Trophoblast cell (in vitro differentiated cells and primary cell): Measurements from ENCODE around the gene TSC22D3.

Experiments used
- DNase-seq, 2 donors: peaks; one replicate each; pipeline ENCODE4 v3.0.0-alpha.2; 2016
- H2AFZ ChIP-seq: 2 replicates; pipeline ENCODE4 v1.6.1; 2013; ENCODE audit warnings: low read length, moderate library complexity, mild to moderate bottlenecking; ENCODE audit not compliant: insufficient read depth, poor library complexity
- H2AK5ac ChIP-seq: 2 replicates; pipeline ENCODE4 v1.6.1; 2013; ENCODE audit warnings: mild to moderate bottlenecking, low read length
- H2BK120ac ChIP-seq: 2 replicates; pipeline ENCODE4 v1.6.1; 2013; ENCODE audit warnings: low read length, mild to moderate bottlenecking, moderate library complexity; ENCODE audit not compliant: insufficient read depth, poor library complexity
- H2BK12ac ChIP-seq: 2 replicates; pipeline ENCODE4 v1.6.1; 2013; ENCODE audit warnings: mild to moderate bottlenecking, low read length, moderate library complexity
- H2BK5ac ChIP-seq: 2 replicates; pipeline ENCODE4 v1.6.1; 2013; ENCODE audit warnings: low read length, low read depth, moderate library complexity, mild to moderate bottlenecking; ENCODE audit not compliant: poor library complexity
- H3K14ac ChIP-seq: 2 replicates; pipeline ENCODE4 v1.6.1; 2013; ENCODE audit warnings: mild to moderate bottlenecking, low read length
- H3K18ac ChIP-seq: 2 replicates; pipeline ENCODE4 v1.6.1; 2013; ENCODE audit warnings: mild to moderate bottlenecking, low read length
- H3K23ac ChIP-seq: 2 replicates; pipeline ENCODE4 v1.6.1; 2013; ENCODE audit warnings: low read length
- H3K27ac ChIP-seq: 2 replicates; pipeline ENCODE4 v1.5.1; 2013; ENCODE audit warnings: low read depth, mild to moderate bottlenecking, inconsistent platforms, low read length, moderate library complexity
- H3K27me3 ChIP-seq: 2 replicates; pipeline ENCODE4 v1.6.1; 2013; ENCODE audit warnings: inconsistent platforms, mild to moderate bottlenecking, low read length, moderate library complexity; ENCODE audit not compliant: insufficient read depth
- H3K36me3 ChIP-seq, 2 experiments: 1 replicate in 1 of 2; 2 replicates in 1 of 2; pipeline ENCODE4 v1.6.1; 2013; ENCODE audit warnings: low read length in 2 of 2, mild to moderate bottlenecking in 2 of 2, moderate library complexity in 1 of 2; ENCODE audit not compliant: insufficient read depth in 2 of 2, control insufficient read depth in 1 of 2
- H3K4ac ChIP-seq: 2 replicates; pipeline ENCODE4 v1.6.1; 2013; ENCODE audit warnings: low read depth, mild to moderate bottlenecking, low read length, moderate library complexity
- H3K4me1 ChIP-seq, 2 experiments: 1 replicate in 1 of 2; 2 replicates in 1 of 2; pipeline ENCODE4 v1.6.1; 2013; ENCODE audit warnings: low read length in 2 of 2, mild to moderate bottlenecking in 2 of 2, moderate library complexity in 1 of 2; ENCODE audit not compliant: insufficient read depth in 2 of 2, control insufficient read depth in 1 of 2
- H3K4me2 ChIP-seq: 2 replicates; pipeline ENCODE4 v1.6.1; 2013; ENCODE audit warnings: inconsistent platforms, mild to moderate bottlenecking, low read length, moderate library complexity
- H3K4me3 ChIP-seq: 2 replicates; pipeline ENCODE4 v1.5.1; 2013; ENCODE audit warnings: mild to moderate bottlenecking, low read depth, low read length, inconsistent platforms
- H3K79me1 ChIP-seq: one replicate; pipeline ENCODE4 v1.6.1; 2013; ENCODE audit warnings: low read length
- H3K79me2 ChIP-seq: 2 replicates; pipeline ENCODE4 v1.6.1; 2013; ENCODE audit warnings: low read length, mild to moderate bottlenecking; ENCODE audit not compliant: control insufficient read depth, insufficient read depth, poor library complexity
- H3K9ac ChIP-seq: 2 replicates; pipeline ENCODE4 v1.6.1; 2013; ENCODE audit warnings: mild to moderate bottlenecking, low read length
- H3K9me3 ChIP-seq: 2 replicates; pipeline ENCODE4 v1.6.1; 2013; ENCODE audit warnings: low read depth, mild to moderate bottlenecking, control low read depth, inconsistent platforms, low read length; ENCODE audit not compliant: insufficient read depth
- H4K12ac ChIP-seq: 2 replicates; pipeline ENCODE4 v1.6.1; 2013; ENCODE audit warnings: low read depth, mild to moderate bottlenecking, low read length, moderate library complexity
- H4K8ac ChIP-seq: 2 replicates; pipeline ENCODE4 v1.6.1; 2013; ENCODE audit warnings: low read depth, mild to moderate bottlenecking, low read length, moderate library complexity
- H4K91ac ChIP-seq: one replicate; pipeline ENCODE4 v1.6.1; 2013; ENCODE audit warnings: low read depth, mild to moderate bottlenecking, low read length, moderate library complexity
- WGBS: extraction: QIAGEN DNeasy Blood & Tissue Kit; methylation state at CpG from one replicate; pipeline ENCODE4 v1.1.7; 2013; ENCODE audit warnings: missing lambda C conversion rate; ENCODE audit not compliant: insufficient read length, insufficient coverage; ENCODE audit errors: extremely low coverage; 5-methylcytosine and 5-hydroxymethylcytosine counted together

Gene TSC22D3

GRCh38 chrX:107736781-107737531, 38.6 kb downstream of the TSC22D3 start:
- Histone ChIP-seq H3K79me1 (no peaks in the 10 kb centered on the region), H2AFZ (peak overlapping the region; percentile 40), H4K91ac (peak overlapping the region; percentile 34), H3K4me2 (no peak overlapping the region), H3K36me3 (no peaks in the 10 kb centered on the region), H4K12ac (no peak overlapping the region), H3K18ac (no peak overlapping the region), H2BK120ac (no peak overlapping the region), H4K8ac (no peak overlapping the region), H2BK12ac (no peak overlapping the region), H3K4ac (no peak overlapping the region), H3K27ac (no peak overlapping the region), H2BK5ac (no peak overlapping the region), H3K9me3 (no peaks in the 10 kb centered on the region), H3K14ac (no peak overlapping the region), H2AK5ac (no peak overlapping the region), H3K79me2 (no peaks in the 10 kb centered on the region), H3K4me1 (no peaks in the 10 kb centered on the region), H3K23ac (no peak overlapping the region), H3K4me3 (no peak overlapping the region), H3K27me3 (no peaks in the 10 kb centered on the region), H3K9ac (no peak overlapping the region)
- WGBS, result no CpG with 5 or more reads among the region's 8 CpGs
- no peak for DNase-seq

GRCh38 chrX:107734646-107735045, 40.9 kb downstream of the TSC22D3 start:
- no peak overlapping the region for H2BK12ac ChIP-seq
- no peak overlapping the region for H2BK5ac ChIP-seq
- DNase-seq, result no peak
- no peak overlapping the region for H2BK120ac ChIP-seq
- no peak overlapping the region for H3K9ac ChIP-seq
- H3K14ac ChIP-seq, result no peak overlapping the region
- no peak overlapping the region for H4K8ac ChIP-seq
- no CpG with 5 or more reads among the region's 3 CpGs for WGBS
- no peak overlapping the region for H2AFZ ChIP-seq
- no peak overlapping the region for H3K4me3 ChIP-seq
- no peaks in the 10 kb centered on the region for H3K27me3 ChIP-seq
- H3K27ac ChIP-seq, result no peak overlapping the region
- no peak overlapping the region for H3K4me2 ChIP-seq
- no peak overlapping the region for H4K91ac ChIP-seq
- H2AK5ac ChIP-seq, result no peak overlapping the region
- no peak overlapping the region for H3K18ac ChIP-seq
- H3K4ac ChIP-seq, result no peak overlapping the region
- no peaks in the 10 kb centered on the region for H3K79me1 ChIP-seq
- no peaks in the 10 kb centered on the region for H3K9me3 ChIP-seq
- peaks cover 0 to 5% of the 10 kb centered on the region in 2 experiments for H3K4me1 ChIP-seq
- no peaks in the 10 kb centered on the region for H3K36me3 ChIP-seq
- H3K79me2 ChIP-seq, result no peaks in the 10 kb centered on the region
- H4K12ac ChIP-seq, result no peak overlapping the region
- H3K23ac ChIP-seq, result no peak overlapping the region

GRCh38 chrX:107733686-107734085, 41.9 kb downstream of the TSC22D3 start:
- H4K8ac ChIP-seq, result no peak overlapping the region
- H3K27ac ChIP-seq, result no peak overlapping the region
- H3K36me3 ChIP-seq, result no peaks in the 10 kb centered on the region
- no peak overlapping the region for H2AK5ac ChIP-seq
- H2BK5ac ChIP-seq, result no peak overlapping the region
- no peak overlapping the region for H3K14ac ChIP-seq
- no peak overlapping the region for H3K23ac ChIP-seq
- no peak overlapping the region for H3K4me3 ChIP-seq
- H4K12ac ChIP-seq, result no peak overlapping the region
- no peaks in the 10 kb centered on the region for H3K79me2 ChIP-seq
- H3K79me1 ChIP-seq, result no peaks in the 10 kb centered on the region
- no peak for DNase-seq
- no peaks in the 10 kb centered on the region for H3K27me3 ChIP-seq
- H3K4me2 ChIP-seq, result no peak overlapping the region
- WGBS, result no CpG with 5 or more reads among the region's 4 CpGs
- no peak overlapping the region for H3K18ac ChIP-seq
- no peak overlapping the region for H2BK120ac ChIP-seq
- H4K91ac ChIP-seq, result no peak overlapping the region
- no peak overlapping the region for H2AFZ ChIP-seq
- H3K4ac ChIP-seq, result no peak overlapping the region
- no peak overlapping the region for H2BK12ac ChIP-seq
- peaks cover 0 to 5% of the 10 kb centered on the region in 2 experiments for H3K4me1 ChIP-seq
- no peaks in the 10 kb centered on the region for H3K9me3 ChIP-seq
- H3K9ac ChIP-seq, result no peak overlapping the region

DNA sequence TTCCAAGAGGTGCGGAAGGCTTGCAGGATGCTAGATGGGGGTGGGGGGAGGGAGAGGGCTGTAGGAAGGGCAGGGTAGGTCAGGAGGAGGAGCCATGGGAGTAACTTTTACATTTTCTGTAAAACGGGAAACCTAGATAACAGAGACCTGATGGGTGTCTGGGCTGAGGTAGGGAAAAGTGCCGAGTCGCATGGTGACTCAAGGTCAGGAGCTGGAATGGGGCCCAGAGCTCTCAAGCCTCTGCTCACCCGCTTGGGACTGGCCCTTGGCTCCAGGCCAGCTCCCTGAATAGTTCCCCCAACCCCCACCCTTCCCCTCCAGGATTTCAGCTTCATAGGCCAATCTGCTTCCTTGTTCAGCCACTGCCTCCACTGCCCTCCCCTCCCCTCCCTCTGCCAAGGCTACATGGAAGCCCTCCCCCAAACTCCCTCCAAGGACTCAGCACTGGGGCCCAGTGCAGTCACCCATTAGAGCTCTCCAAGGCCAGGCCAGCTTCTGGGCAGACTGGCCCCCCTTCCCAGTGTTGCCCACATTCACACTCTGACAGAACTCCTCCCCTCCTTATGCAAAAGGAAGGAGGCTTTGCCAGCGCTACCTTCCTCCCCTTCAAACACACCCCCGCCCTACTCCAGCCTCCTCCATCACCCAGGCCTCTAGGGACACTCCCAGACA, 43.6 kb downstream of the TSC22D3 start:
- no peak overlapping the region for H3K4ac ChIP-seq
- H2BK5ac ChIP-seq, result no peak overlapping the region
- no peak overlapping the region for H3K14ac ChIP-seq
- no peak overlapping the region for H2BK120ac ChIP-seq
- H3K27ac ChIP-seq, result no peak overlapping the region
- no peaks in the 10 kb centered on the region for H3K27me3 ChIP-seq
- H3K36me3 ChIP-seq, result no peaks in the 10 kb centered on the region
- no peak for DNase-seq
- H4K8ac ChIP-seq, result no peak overlapping the region
- WGBS, result no CpG with 5 or more reads among the region's 7 CpGs
- no peak overlapping the region for H2AK5ac ChIP-seq
- no peaks in the 10 kb centered on the region for H3K79me1 ChIP-seq
- H3K23ac ChIP-seq, result no peak overlapping the region
- no peak overlapping the region for H2AFZ ChIP-seq
- no peak overlapping the region for H3K18ac ChIP-seq
- no peak overlapping the region for H2BK12ac ChIP-seq
- H4K12ac ChIP-seq, result peak overlapping the region; percentile 54
- no peak overlapping the region for H3K4me2 ChIP-seq
- H3K9ac ChIP-seq, result no peak overlapping the region
- no peaks in the 10 kb centered on the region for H3K9me3 ChIP-seq
- H3K4me3 ChIP-seq, result no peak overlapping the region
- H4K91ac ChIP-seq, result no peak overlapping the region
- no peaks in the 10 kb centered on the region for H3K79me2 ChIP-seq
- H3K4me1 ChIP-seq, result peaks cover 0 to 5% of the 10 kb centered on the region in 2 experiments
